ENCODE data around the gene ARPP19.
"Not testable (repeated sequence)": the region's sequence is repeated elsewhere in the genome, so short reads cannot be mapped to it uniquely, and the experiment has no call there.

ARPP19 gene

DNA sequence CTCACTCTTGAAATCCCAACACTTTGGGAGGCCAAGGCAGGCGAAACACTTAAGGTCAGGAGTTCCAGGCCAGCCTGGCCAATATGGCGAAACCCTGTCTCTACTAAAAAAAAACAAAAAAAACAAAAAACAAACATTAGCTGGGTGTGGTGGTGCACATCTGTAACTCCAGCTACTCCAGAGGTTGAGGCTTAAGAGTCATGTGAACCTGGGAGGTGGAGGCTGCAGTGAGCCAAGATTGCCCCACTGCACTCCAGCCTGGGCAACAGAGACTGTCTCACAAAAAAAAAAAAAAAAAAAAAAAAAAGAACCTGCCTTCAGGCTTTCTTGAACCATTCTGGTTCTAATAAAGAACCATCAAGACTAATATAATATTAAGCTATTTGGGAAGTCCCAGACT is 16.5 kb downstream of the ARPP19 start:
- Histone ChIP-seq H3K27me3 (ENCODE audit: control insufficient read depth in 2 of 2, insufficient read depth in 2 of 2, low read length in 2 of 2) (no peaks in the 10 kb centered on the region), H3K9ac (ENCODE audit: low read depth in 1 of 2, low read length in 2 of 2) (no peak overlapping the region), H3K9me3 (ENCODE audit: control insufficient read depth in 2 of 2, low read length in 2 of 2) (no peaks in the 10 kb centered on the region), H3K4me3 (ENCODE audit: low read length in 2 of 2) (no peak overlapping the region), H3K36me3 (ENCODE audit: control insufficient read depth in 2 of 2, insufficient read depth in 2 of 2, low read length in 2 of 2) (peaks cover 26 to 44% of the 10 kb centered on the region in 2 donors), H3K4me1 (ENCODE audit: control insufficient read depth in 2 of 2, insufficient read depth in 2 of 2, low read length in 2 of 2) (no peaks in the 10 kb centered on the region), H3K27ac (ENCODE audit: low read depth in 2 of 2, low read length in 2 of 2) (no peak overlapping the region)

DNA sequence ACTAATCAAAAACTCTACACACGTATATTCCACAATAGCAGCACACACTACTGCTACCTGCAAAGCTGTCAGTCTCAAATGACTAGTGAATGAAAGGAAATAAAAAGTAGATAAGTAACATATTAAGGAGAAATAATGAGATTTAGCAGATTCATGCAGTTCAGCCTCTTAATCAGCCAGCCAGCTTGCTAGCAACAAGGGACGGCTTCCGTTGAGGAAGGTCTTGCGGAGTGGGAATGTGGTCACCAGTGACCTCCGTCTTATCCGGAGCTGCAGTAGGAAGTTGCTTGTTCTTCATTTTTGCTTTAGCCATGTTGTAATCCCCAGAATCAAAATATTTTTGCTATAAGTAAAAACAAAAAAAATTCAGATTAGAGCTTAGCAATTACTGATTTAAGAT is 17.1 kb downstream of the ARPP19 start:
- no peaks in the 10 kb centered on the region for H3K9me3 ChIP-seq (ENCODE audit: control insufficient read depth in 2 of 2, low read length in 2 of 2)
- H3K4me1 ChIP-seq (ENCODE audit: control insufficient read depth in 2 of 2, insufficient read depth in 2 of 2, low read length in 2 of 2): no peaks in the 10 kb centered on the region
- H3K4me3 ChIP-seq (ENCODE audit: low read length in 2 of 2): no peak overlapping the region
- peaks cover 28 to 42% of the 10 kb centered on the region in 2 donors for H3K36me3 ChIP-seq (ENCODE audit: control insufficient read depth in 2 of 2, insufficient read depth in 2 of 2, low read length in 2 of 2)
- H3K9ac ChIP-seq (ENCODE audit: low read depth in 1 of 2, low read length in 2 of 2): no peak overlapping the region
- no peak overlapping the region for H3K27ac ChIP-seq (ENCODE audit: low read depth in 2 of 2, low read length in 2 of 2)
- H3K27me3 ChIP-seq (ENCODE audit: control insufficient read depth in 2 of 2, insufficient read depth in 2 of 2, low read length in 2 of 2): no peaks in the 10 kb centered on the region

GRCh38 chr15:52551186-52551585 is 17.6 kb downstream of the ARPP19 start:
- H3K36me3 ChIP-seq (ENCODE audit: control insufficient read depth in 2 of 2, insufficient read depth in 2 of 2, low read length in 2 of 2): peaks cover 34 to 42% of the 10 kb centered on the region in 2 donors

DNA sequence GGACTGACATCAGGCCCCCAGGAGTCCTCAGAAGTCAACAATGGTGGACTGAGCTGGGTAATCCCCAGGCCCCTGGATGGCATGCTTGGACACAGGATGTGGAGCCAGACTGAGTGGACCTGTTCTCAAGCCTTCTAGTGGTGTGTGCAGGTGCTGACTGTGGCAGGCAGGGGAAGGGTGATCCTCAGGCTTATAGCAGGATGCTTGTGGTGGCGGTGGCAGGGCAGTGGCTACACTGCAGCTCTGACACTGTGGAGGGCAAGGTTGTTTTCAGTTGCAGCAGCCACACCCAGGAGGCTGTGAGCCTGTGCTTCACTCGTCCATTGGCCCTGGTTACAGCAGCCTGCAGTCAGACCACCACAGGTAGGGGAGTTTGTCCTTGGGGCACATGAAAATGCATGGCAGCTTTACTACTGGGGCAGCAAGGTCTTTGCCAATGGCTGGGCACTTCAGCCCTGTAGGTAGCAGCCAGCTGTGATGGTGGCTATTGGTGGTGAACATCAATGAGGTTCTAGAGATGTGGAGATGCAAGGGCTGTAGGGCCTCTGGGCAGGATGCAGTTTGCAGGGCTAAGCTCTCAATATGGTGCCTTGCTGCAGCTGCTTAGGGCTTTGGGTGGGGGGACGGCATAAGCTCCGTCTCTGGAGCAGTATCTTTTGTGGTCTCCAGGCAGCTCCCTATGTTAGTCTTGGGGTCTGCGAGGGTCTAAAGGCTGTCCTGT is 22.6 kb downstream of the ARPP19 start:
- H3K4me1 ChIP-seq (ENCODE audit: control insufficient read depth in 2 of 2, insufficient read depth in 2 of 2, low read length in 2 of 2): no peaks in the 10 kb centered on the region
- no peak overlapping the region for H3K4me3 ChIP-seq (ENCODE audit: low read length in 2 of 2)
- peaks cover 20 to 29% of the 10 kb centered on the region in 2 donors for H3K36me3 ChIP-seq (ENCODE audit: control insufficient read depth in 2 of 2, insufficient read depth in 2 of 2, low read length in 2 of 2)
- H3K9ac ChIP-seq (ENCODE audit: low read depth in 1 of 2, low read length in 2 of 2): no peak overlapping the region
- H3K27me3 ChIP-seq (ENCODE audit: control insufficient read depth in 2 of 2, insufficient read depth in 2 of 2, low read length in 2 of 2): no peaks in the 10 kb centered on the region
- no peak overlapping the region for H3K27ac ChIP-seq (ENCODE audit: low read depth in 2 of 2, low read length in 2 of 2)
- peaks cover 0 to 3% of the 10 kb centered on the region in 2 donors for H3K9me3 ChIP-seq (ENCODE audit: control insufficient read depth in 2 of 2, low read length in 2 of 2)

More at GRCh38 chr15:52551186-52551585, 17.6 kb downstream of the ARPP19 start:
- not testable (repeated sequence) for H3K4me3 ChIP-seq (ENCODE audit: low read length in 2 of 2); H3K9me3 ChIP-seq (ENCODE audit: control insufficient read depth in 2 of 2, low read length in 2 of 2); H3K4me1 ChIP-seq (ENCODE audit: control insufficient read depth in 2 of 2, insufficient read depth in 2 of 2, low read length in 2 of 2); H3K27ac ChIP-seq (ENCODE audit: low read depth in 2 of 2, low read length in 2 of 2); H3K27me3 ChIP-seq (ENCODE audit: control insufficient read depth in 2 of 2, insufficient read depth in 2 of 2, low read length in 2 of 2); H3K9ac ChIP-seq (ENCODE audit: low read depth in 1 of 2, low read length in 2 of 2)

DNA sequence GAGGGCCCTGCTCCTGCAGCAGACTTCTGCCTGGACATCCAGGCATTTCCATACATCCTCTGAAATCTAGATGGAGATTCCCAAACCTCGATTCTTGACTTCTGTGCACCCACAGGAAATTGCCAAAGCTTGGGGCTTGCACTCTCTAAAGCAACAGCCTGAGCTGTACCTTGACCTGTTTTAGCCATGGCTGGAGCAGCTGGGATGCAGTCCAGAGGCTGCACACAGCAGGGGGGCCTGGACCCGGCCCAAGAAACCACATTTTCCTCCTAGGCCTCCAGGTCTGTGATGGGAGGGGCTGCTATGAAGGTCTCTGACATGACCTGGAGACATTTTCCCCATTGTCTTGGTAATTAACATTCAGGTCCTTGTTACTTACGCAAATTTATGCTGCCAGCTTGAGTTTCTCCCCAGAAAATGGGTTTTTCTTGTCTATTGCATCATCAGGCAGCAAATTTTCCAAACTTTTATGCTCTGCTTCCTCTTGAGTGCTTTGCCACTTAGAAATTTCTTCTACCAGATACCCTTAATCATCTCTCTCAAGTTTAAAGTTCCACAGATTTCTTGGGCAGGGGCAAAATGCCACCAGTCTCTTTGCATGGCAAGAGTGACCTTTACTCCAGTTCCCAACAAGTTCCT is 28.3 kb downstream of the ARPP19 start:
- no peaks in the 10 kb centered on the region for H3K9me3 ChIP-seq (ENCODE audit: control insufficient read depth in 2 of 2, low read length in 2 of 2)
- H3K27ac ChIP-seq (ENCODE audit: low read depth in 2 of 2, low read length in 2 of 2): no peak overlapping the region
- H3K9ac ChIP-seq (ENCODE audit: low read depth in 1 of 2, low read length in 2 of 2): no peak overlapping the region
- H3K36me3 ChIP-seq (ENCODE audit: control insufficient read depth in 2 of 2, insufficient read depth in 2 of 2, low read length in 2 of 2): no peaks in the 10 kb centered on the region
- H3K4me3 ChIP-seq (ENCODE audit: low read length in 2 of 2): no peak overlapping the region
- no peaks in the 10 kb centered on the region for H3K4me1 ChIP-seq (ENCODE audit: control insufficient read depth in 2 of 2, insufficient read depth in 2 of 2, low read length in 2 of 2)
- H3K27me3 ChIP-seq (ENCODE audit: control insufficient read depth in 2 of 2, insufficient read depth in 2 of 2, low read length in 2 of 2): no peaks in the 10 kb centered on the region

- Histone ChIP-seq H3K27me3 (ENCODE audit: control insufficient read depth in 2 of 2, insufficient read depth in 2 of 2, low read length in 2 of 2) (peaks cover 0 to 2% of the 10 kb centered on the region in 2 donors), H3K9me3 (ENCODE audit: control insufficient read depth in 2 of 2, low read length in 2 of 2) (no peaks in the 10 kb centered on the region), H3K9ac (ENCODE audit: low read depth in 1 of 2, low read length in 2 of 2) (no peak overlapping the region), H3K36me3 (ENCODE audit: control insufficient read depth in 2 of 2, insufficient read depth in 2 of 2, low read length in 2 of 2) (no peaks in the 10 kb centered on the region), H3K4me1 (ENCODE audit: control insufficient read depth in 2 of 2, insufficient read depth in 2 of 2, low read length in 2 of 2) (no peaks in the 10 kb centered on the region), H3K4me3 (ENCODE audit: low read length in 2 of 2) (no peak overlapping the region), H3K27ac (ENCODE audit: low read depth in 2 of 2, low read length in 2 of 2) (no peak overlapping the region)
These were observed 31.4 kb downstream of the ARPP19 start for GRCh38 chr15:52537459-52537858.

GRCh38 chr15:52532427-52532826 is 36.4 kb downstream of the ARPP19 start:
- H3K4me1 ChIP-seq (ENCODE audit: control insufficient read depth in 2 of 2, insufficient read depth in 2 of 2, low read length in 2 of 2): peaks cover 5 to 8% of the 10 kb centered on the region in 2 donors
- peaks cover 8 to 35% of the 10 kb centered on the region in 2 donors for H3K27me3 ChIP-seq (ENCODE audit: control insufficient read depth in 2 of 2, insufficient read depth in 2 of 2, low read length in 2 of 2)
- no peak overlapping the region for H3K27ac ChIP-seq (ENCODE audit: low read depth in 2 of 2, low read length in 2 of 2)
- no peaks in the 10 kb centered on the region for H3K9me3 ChIP-seq (ENCODE audit: control insufficient read depth in 2 of 2, low read length in 2 of 2)
- no peak overlapping the region for H3K4me3 ChIP-seq (ENCODE audit: low read length in 2 of 2)
- no peak overlapping the region for H3K9ac ChIP-seq (ENCODE audit: low read depth in 1 of 2, low read length in 2 of 2)
- H3K36me3 ChIP-seq (ENCODE audit: control insufficient read depth in 2 of 2, insufficient read depth in 2 of 2, low read length in 2 of 2): no peaks in the 10 kb centered on the region

DNA sequence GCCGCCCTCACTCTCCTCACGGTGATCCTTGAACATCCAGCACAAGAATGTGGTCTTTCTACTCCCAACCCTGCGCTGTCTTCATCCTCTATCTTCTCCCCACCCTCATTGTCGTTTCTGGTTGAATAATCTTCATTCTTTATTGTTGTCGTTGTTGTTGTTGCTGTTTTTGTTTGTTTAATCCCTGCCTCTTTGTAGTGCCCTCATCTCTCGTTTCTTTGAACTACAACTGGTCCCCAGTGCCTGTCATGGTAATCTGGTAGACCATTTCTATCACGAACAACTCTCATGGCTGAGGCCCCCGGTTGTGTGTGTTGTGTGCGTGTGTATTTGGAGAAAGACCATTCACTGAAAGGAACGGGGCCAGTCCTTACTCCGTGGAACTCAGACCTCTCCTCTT is 38.9 kb downstream of the ARPP19 start:
- Histone ChIP-seq H3K27ac (ENCODE audit: low read depth in 2 of 2, low read length in 2 of 2) (no peak overlapping the region), H3K36me3 (ENCODE audit: control insufficient read depth in 2 of 2, insufficient read depth in 2 of 2, low read length in 2 of 2) (no peaks in the 10 kb centered on the region), H3K4me3 (ENCODE audit: low read length in 2 of 2) (peak overlapping the region in 1 of 2 donors; percentile 77), H3K9ac (ENCODE audit: low read depth in 1 of 2, low read length in 2 of 2) (no peak overlapping the region), H3K4me1 (ENCODE audit: control insufficient read depth in 2 of 2, insufficient read depth in 2 of 2, low read length in 2 of 2) (peaks cover 5 to 8% of the 10 kb centered on the region in 2 donors), H3K9me3 (ENCODE audit: control insufficient read depth in 2 of 2, low read length in 2 of 2) (no peaks in the 10 kb centered on the region), H3K27me3 (ENCODE audit: control insufficient read depth in 2 of 2, insufficient read depth in 2 of 2, low read length in 2 of 2) (peaks cover 8 to 41% of the 10 kb centered on the region in 2 donors)

GRCh38 chr15:52529341-52529924 is 39.4 kb downstream of the ARPP19 start:
- Histone ChIP-seq H3K4me1 (ENCODE audit: control insufficient read depth in 2 of 2, insufficient read depth in 2 of 2, low read length in 2 of 2) (peaks cover 5 to 8% of the 10 kb centered on the region in 2 donors), H3K9me3 (ENCODE audit: control insufficient read depth in 2 of 2, low read length in 2 of 2) (no peaks in the 10 kb centered on the region), H3K27ac (ENCODE audit: low read depth in 2 of 2, low read length in 2 of 2) (peak overlapping the region; percentile 41 to 81), H3K9ac (ENCODE audit: low read depth in 1 of 2, low read length in 2 of 2) (peak overlapping the region; percentile 58 to 78), H3K27me3 (ENCODE audit: control insufficient read depth in 2 of 2, insufficient read depth in 2 of 2, low read length in 2 of 2) (peaks cover 8 to 41% of the 10 kb centered on the region in 2 donors), H3K36me3 (ENCODE audit: control insufficient read depth in 2 of 2, insufficient read depth in 2 of 2, low read length in 2 of 2) (no peaks in the 10 kb centered on the region), H3K4me3 (ENCODE audit: low read length in 2 of 2) (peak overlapping the region; percentile 59 to 77)

All from mucosa of rectum (tissue), 2 donors.